Measurements from ENCODE around the gene REPIN1.

DNA sequence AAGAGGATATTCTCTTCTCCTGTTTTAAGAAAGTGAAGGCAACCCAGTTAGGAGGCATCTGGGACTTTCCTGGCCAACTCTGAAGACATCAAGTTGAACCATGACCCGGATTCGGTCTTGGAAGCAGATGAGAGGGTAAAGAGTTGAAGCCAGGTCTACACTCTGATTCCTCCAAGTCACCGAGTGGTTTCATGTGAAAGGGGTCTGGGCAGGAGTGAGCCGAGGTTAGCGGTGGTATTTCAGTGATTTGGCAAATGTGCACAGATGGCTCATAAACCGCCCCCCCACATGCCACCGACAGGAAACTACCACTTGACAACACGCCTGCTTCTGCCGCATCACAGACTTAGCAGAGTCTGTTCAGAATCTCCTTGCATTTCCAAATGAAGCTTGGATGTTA lies 11.4 kb upstream of the REPIN1 start:
- TF ChIP-seq, protein P1, sequence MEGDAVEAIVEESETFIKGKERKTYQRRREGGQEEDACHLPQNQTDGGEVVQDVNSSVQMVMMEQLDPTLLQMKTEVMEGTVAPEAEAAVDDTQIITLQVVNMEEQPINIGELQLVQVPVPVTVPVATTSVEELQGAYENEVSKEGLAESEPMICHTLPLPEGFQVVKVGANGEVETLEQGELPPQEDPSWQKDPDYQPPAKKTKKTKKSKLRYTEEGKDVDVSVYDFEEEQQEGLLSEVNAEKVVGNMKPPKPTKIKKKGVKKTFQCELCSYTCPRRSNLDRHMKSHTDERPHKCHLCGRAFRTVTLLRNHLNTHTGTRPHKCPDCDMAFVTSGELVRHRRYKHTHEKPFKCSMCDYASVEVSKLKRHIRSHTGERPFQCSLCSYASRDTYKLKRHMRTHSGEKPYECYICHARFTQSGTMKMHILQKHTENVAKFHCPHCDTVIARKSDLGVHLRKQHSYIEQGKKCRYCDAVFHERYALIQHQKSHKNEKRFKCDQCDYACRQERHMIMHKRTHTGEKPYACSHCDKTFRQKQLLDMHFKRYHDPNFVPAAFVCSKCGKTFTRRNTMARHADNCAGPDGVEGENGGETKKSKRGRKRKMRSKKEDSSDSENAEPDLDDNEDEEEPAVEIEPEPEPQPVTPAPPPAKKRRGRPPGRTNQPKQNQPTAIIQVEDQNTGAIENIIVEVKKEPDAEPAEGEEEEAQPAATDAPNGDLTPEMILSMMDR (IDR thresholded peaks at IDR 0.05), result no peak
- no peak for TF ChIP-seq POLR2A (IDR thresholded peaks at IDR 0.05; ENCODE audit: low read depth)
